Measurements from ENCODE around the gene RNF19B.

GRCh38 chr1:32887623-32888022, 77.0 kb downstream of the RNF19B start:
- no peak for TF ChIP-seq CTCF (IDR thresholded peaks at IDR 0.05)
- no peak for TF ChIP-seq ZFX (IDR thresholded peaks at IDR 0.05; ENCODE audit: borderline replicate concordance)
